Endothelial cell (in vitro differentiated cells): ENCODE data around the gene RIN3. TPM values are rescaled to one million over a fixed set of nuclear protein-coding genes. Genes with fewer than 3 reads are reported as not detected.
A peak's percentile ranks its signal among the peaks of the same experiment; 100 is the strongest.

Source experiments
- DNase-seq: peaks from one replicate; pipeline ENCODE4 v3.0.0; 2021; ENCODE audit warnings: low spot score
- H3K27ac Mint-ChIP-seq: one replicate; pipeline ENCODE4 v1.8.0; 2021; ENCODE audit warnings: mixed read lengths, inconsistent platforms; ENCODE audit not compliant: unreplicated experiment
- H3K27me3 Mint-ChIP-seq: one replicate; pipeline ENCODE4 v1.8.0; 2021; ENCODE audit warnings: mild to moderate bottlenecking, moderate library complexity, mixed read lengths, inconsistent platforms; ENCODE audit not compliant: unreplicated experiment
- H3K36me3 Mint-ChIP-seq: one replicate; pipeline ENCODE4 v1.8.0; 2021; ENCODE audit warnings: mild to moderate bottlenecking, low read depth, mixed read lengths, inconsistent platforms; ENCODE audit not compliant: unreplicated experiment
- H3K4me1 Mint-ChIP-seq: one replicate; pipeline ENCODE4 v1.8.0; 2021; ENCODE audit warnings: mild to moderate bottlenecking, mixed read lengths, inconsistent platforms; ENCODE audit not compliant: unreplicated experiment
- H3K4me3 Mint-ChIP-seq: one replicate; pipeline ENCODE4 v1.8.0; 2021; ENCODE audit warnings: mild to moderate bottlenecking, mixed read lengths, inconsistent platforms; ENCODE audit not compliant: unreplicated experiment
- H3K9me3 Mint-ChIP-seq: one replicate; pipeline ENCODE4 v1.8.0; 2021; ENCODE audit warnings: mixed read lengths, inconsistent platforms; ENCODE audit not compliant: unreplicated experiment
- CTCF ChIP-seq: fragments of 200-600 bp; sonication (generic); IDR thresholded peaks from one replicate; pipeline ENCODE4 v1.5.0; 2021; ENCODE audit warnings: antibody characterized with exemption; ENCODE audit not compliant: unreplicated experiment
- total RNA-seq: library from RNA; stranded (reverse); fragmentation: NEBNext Ultra II Directional; extraction: Animal tissue kit (Norgen Biotek cat#: 25700); gene quantifications from one replicate; pipeline ENCODE4 v1.2.1, GENCODE V29; 2021; ENCODE audit not compliant: unreplicated experiment

The RIN3 gene
- total RNA-seq, 1 donor from 2014 or later: 25.8 TPM

- Mint-ChIP-seq H3K4me3 (peak overlapping the region; percentile 89), H3K4me1 (peaks cover 21% of the 10 kb centered on the region), H3K27ac (no peak overlapping the region), H3K9me3 (no peaks in the 10 kb centered on the region), H3K36me3 (peaks cover 5% of the 10 kb centered on the region), H3K27me3 (peaks cover 6% of the 10 kb centered on the region)
- no peak for TF ChIP-seq CTCF
- DNase-seq: peak; percentile 28
Observed at GRCh38 chr14:92513966-92514843, 624 bp downstream of the RIN3 start.

GRCh38 chr14:92514844-92515514 lies 1.4 kb downstream of the RIN3 start:
- Mint-ChIP-seq H3K27ac (no peak overlapping the region), H3K36me3 (peaks cover 5% of the 10 kb centered on the region), H3K4me1 (peaks cover 21% of the 10 kb centered on the region), H3K4me3 (peak overlapping the region; percentile 79), H3K9me3 (no peaks in the 10 kb centered on the region), H3K27me3 (peaks cover 6% of the 10 kb centered on the region)
- no peak for DNase-seq
- TF ChIP-seq CTCF: no peak

- Mint-ChIP-seq H3K27ac (no peak overlapping the region), H3K9me3 (no peaks in the 10 kb centered on the region), H3K4me3 (no peak overlapping the region), H3K36me3 (peaks cover 6% of the 10 kb centered on the region), H3K27me3 (peaks cover 6% of the 10 kb centered on the region), H3K4me1 (peaks cover 20% of the 10 kb centered on the region)
- DNase-seq: no peak
- TF ChIP-seq CTCF: no peak
Observed at GRCh38 chr14:92515546-92516343, 2.2 kb downstream of the RIN3 start.

GRCh38 chr14:92516344-92516965 lies 2.9 kb downstream of the RIN3 start:
- no peak for TF ChIP-seq CTCF
- H3K27ac Mint-ChIP-seq: no peak overlapping the region
- H3K9me3 Mint-ChIP-seq: no peaks in the 10 kb centered on the region
- H3K27me3 Mint-ChIP-seq: peaks cover 7% of the 10 kb centered on the region
- DNase-seq: no peak
- H3K4me3 Mint-ChIP-seq: no peak overlapping the region
- peaks cover 13% of the 10 kb centered on the region for H3K4me1 Mint-ChIP-seq
- peaks cover 11% of the 10 kb centered on the region for H3K36me3 Mint-ChIP-seq
